Measurements from ENCODE around the gene RFFL.
A peak's percentile ranks its signal among the peaks of the same experiment; 100 is the strongest.

RFFL gene

DNA sequence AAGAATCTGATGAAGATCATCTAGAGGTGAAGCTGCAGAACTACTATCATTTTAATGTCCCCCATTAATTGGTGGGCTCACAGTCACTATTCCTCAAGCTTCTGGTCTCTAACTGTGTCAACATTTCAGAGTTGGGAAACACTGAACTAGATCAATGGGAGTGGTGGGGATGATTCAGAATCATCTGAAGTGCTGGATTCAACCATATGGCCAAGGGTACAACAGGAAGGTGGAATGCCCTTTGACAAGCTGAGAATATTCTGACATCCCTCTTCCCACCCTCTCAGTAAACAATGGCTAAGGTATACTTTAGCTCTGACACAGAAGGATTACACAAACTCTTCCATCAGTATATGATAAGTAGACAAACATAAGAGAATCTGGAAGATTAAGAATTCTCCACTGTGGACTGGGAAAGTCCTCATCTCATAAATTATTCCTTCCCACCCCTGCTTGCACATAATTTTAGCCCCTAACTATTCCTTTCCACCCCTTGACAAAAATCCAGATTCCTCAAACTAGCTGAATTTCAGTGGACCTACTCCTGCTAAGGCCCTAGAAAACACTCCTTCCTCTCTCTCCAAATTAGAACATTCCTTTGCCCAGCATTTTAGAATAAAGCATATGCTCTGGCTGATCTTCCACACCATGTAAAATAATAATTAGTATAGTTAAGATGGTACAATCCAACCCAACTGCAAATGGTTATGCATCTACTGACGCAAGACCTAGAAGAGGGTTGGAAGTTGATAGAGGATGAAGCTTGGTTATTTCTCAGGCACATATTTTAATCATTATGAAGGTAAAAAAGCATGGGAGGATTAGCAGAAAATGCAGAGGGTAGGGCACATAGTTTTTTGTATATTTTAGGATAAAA lies 16.3 kb upstream of the RFFL start:
- no peak for DNase-seq

DNA sequence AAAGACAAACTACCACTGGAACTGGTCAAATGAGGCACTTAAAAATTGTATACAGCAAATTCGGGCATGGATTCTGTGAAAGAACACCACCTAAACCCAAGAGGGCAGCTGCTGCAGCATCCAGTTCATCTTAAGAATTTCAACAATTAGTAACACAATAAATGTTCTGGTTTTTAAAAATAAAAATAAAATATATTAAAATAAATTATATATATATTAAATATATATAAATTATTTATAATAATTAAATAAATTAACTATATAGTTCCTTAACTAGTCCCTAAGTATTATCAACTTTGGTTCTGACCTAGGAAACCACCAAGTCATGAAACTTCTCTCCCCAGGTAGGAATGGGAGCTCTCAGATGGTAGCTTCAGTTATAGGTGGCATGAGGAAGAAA lies 13.4 kb upstream of the RFFL start:
- no peak for DNase-seq

DNA sequence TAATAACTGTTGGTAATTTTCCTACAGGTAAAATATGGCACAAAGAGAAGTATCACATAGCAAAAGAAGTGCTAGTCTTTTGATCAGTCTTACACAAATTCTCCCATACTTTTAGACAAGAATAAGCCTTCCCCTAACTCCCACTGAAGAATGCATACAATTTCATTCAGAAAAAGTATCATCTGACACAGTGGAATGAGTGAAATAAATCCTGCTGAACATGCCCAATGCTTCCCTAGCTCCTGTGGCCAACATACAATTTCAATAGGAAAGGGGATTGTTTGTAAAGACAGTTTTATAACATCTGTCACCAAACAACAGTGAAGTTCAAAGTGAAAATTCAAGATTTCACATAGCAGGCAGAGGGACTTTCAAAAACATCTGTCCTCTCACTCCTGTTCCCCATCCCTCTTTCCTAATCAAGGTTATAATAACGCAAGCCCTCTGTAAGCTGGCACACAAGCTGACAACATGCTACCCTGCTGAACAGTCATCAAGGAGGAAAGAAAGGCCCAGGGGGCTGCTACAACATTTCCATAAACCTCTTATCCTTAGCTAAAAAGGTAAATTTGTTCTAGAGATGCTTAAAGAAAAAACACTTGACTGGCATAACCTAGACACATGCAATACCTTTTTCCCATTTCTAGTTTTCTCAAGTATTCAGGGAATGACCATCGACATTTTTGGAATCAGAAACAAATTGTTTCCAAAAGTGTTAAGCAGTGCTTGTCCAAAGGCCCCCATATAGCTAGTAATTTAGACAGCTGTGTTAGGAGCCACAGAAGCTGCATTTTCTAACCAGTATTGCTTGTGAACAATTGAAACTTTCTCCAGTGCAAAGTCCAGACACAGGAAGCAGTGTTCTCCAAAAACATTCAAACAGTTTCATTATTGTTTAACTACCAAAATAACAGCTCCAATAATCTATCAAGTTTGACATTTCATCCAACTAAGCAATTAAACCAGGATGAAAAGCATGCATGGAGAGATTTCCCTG lies 11.5 kb upstream of the RFFL start:
- DNase-seq: no peak

DNA sequence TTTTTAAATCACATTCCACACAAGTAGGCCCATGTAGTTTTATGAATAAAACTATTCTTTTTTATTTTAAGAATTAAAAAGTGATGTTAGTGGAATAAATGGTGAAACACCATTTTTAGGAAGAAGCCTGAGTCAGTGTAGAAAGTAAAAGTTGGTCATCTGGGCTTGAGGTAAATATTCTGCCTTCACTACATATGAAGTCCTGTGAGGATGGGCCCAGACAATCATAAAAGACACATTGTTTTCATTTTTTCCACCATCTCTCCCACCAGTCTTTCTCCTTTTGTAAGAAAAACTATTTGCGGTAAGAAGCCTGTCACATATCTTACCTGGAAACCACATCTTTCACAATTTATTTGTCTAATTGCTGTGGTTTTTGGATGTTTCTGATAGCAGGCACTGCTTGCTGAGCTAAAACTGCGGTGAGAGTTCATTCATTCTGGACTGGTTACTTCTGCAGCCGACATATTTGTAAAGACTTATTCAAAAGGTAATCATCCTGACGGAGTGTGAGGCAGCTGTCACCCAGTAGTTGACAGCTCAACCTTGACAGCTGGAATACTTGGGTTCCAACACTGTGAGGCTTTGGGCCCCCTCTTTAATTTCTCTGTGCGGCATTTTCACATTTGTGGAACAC lies 10.6 kb upstream of the RFFL start:
- DNase-seq: no peak

DNA sequence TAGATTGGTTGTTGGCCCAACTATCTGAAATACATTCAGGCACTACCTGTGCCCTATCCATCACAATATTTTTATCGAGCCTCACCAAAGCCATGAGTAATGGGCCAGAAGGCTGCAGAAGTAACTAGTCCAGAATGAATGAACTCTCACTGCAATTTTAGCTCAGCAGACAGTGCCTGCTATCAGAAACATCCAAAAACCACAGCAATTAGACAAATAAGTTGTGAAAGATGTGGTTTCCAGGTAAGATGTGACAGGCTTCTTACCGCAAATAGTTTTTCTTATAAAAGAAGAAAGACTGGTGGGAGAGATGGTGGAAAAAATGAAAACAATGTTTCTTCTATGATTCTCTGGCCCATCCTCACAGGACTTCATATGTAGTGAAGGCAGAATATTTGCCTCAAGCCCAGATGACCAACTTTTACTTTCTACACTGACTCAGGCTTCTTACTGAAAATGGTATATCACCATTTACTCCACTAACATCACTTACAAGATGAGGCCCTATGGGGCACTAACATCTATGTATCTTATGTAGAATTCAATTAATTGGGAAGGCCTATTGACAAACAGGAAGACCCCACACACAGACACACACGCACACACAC lies 9.8 kb upstream of the RFFL start:
- DNase-seq: no peak

DNA sequence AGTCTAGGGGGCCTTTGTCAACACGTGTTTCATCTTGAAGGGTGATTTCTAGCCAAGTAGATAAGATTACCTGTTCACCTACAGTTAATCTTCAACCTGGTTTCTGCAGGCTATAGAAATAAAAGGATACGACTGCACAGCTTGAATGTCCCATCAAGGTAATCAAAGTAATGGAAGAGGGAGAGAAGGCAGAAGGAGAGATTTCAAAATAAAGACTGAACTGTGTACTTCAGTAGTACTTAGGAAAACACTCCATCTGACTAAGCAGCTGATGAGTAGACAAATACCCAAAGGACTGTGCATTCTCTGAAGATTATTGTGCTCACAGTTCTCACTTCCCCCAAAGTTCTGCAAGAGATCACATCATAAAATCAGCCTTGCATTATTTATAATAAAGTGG lies 5.8 kb upstream of the RFFL start:
- no peak for DNase-seq

DNA sequence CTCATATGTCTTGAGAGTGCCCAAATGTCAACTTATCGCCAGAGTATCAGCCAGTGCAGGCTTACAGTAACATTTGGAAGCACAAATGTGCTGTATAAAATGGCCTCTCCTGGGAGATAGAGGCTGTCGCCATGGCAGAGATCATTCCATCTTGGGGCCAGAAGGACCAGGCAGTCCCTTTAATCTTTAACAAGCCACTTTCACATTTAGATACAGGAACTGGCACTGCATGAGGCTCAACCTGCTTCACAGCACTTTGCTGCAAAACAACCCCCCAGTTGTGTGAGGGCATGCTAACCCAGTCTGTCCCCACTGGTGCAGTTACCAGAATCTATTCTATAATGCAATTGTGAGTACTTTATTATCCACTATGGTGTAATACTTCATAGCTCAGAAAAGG lies 4.7 kb upstream of the RFFL start:
- DNase-seq: no peak

DNA sequence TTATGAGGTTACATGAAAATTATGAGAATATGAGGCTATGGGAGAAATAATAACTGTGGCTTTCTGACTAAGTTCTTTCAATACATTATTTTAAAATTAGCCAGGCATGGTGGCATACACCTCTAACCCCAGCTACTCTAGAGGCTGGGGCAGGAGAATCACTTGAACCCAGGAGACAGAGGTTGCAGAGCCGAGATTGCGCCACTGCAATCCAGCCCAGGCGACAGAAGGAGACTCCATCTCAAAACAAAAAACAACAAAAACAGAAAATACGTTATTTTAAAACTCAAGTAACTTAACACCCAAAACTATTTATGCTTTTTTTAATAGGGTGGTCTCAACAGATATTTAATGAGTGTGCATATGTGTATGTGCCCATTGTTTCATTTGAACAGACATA lies 2.4 kb upstream of the RFFL start:
- DNase-seq: no peak

DNA sequence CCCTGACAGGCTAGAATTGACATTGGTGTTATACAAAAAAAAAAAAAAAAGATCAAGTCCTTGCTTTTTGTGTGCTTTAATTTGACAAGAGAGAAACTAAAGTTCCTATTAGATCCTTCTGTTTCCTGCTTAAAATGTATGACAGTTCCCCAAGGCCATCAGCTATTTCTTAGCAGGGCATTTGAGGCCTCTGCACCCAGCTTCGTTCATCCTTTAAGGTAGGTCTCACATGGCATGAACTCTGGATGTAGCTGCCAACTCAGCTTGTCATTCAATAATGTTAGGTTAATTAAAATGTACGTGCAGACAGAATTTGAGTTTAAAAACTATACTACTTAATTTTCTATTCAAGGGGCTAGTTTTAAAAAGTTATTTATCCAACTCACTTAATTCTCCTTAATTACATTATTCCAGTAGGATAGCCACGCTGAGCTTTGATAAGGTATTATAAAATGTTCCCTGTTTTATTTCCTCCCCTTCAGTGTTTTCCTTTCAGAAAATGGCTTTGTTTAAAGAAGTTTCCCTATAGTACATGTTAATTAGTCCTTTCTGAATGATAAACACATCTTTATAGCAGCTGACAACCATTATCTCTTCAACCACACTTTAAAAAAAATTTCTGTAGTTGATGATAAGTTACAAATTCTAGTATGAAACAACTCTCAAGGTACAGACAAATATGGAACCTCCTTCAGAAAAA lies 1.2 kb upstream of the RFFL start:
- no peak for DNase-seq

DNA sequence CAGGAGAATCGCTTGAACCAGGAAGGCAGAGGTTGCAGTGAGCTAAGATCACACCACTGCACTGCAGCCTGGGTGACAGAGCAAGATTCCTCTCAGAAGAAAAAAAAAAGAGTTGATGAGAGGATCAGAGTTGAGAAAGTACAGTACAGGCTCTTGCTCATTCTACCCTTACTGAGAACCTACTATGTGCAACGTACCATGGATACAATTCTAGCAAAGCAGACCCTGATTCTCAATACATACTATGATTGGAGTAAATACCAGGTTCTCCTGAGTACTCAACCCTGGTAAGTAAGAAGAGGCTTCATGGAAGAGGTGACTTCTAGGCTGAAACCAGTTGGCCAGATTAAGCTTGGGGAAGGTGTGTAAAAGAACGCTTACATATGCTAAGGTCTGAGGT lies 1.2 kb downstream of the RFFL start:
- no peak for DNase-seq

DNA sequence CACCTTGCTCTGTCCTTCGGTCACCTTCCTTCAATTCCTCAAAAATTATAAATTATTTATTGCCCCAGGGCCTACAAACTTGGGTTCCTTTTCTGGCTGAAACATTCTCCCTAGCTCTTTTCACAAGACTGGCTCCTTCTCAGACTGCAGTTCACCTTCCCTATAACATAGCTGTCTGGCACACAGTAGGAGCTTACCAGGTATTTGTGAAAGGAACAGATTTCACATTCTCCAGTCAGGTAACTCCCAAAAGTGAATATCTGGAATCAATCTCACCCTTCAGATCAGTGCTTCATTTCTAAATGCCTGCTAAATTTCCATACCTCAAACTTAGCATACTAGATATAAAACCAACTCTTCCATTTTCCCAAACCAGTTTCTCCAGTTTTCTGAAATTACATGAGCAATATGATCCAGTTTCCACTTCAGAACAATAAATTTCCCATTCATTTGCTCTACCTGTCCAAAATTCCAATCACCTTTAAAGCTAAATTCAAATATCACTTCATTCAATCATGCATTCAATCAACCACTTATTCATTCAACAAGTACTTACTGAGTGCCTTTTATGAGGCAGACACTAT lies 6.1 kb downstream of the RFFL start:
- no peak for DNase-seq

DNA sequence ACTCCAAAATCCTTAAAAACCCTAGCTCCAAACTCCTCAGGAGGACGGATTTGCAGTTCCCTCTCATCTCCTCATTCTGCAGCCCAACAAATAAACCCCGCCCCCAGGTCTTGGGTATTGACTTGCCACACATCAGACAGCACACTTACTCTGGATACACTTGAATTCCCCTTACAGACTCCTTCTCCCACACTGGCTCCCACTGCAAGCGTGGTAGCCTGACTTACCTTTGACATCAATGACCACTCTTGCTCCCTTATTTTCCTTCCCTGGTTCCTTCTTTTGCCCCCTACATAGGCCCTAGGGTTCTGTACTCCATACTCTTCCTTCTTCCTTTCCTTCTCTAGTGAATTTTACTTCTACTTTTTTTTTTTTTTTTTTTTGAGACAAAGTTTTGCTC lies 7.5 kb downstream of the RFFL start:
- DNase-seq: no peak

DNA sequence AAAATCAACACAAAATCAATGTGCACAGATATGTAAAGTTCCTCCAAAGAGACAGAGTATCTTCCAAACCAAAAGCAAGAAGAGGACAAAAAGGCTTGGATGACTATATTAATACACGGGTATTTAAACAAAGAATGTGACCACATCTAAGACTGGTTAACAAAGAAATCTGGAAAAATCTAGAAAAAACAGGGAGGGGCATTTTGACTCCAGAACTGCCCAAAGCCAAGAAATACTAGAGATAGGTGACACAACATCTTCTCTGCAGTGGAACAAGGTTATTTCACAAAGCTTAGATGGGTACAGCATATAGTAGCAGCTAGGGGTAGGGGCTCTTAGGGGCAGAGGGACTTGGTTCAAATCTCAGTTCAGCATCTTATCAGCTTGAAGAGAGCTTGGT lies 10.3 kb downstream of the RFFL start:
- no peak for DNase-seq

DNA sequence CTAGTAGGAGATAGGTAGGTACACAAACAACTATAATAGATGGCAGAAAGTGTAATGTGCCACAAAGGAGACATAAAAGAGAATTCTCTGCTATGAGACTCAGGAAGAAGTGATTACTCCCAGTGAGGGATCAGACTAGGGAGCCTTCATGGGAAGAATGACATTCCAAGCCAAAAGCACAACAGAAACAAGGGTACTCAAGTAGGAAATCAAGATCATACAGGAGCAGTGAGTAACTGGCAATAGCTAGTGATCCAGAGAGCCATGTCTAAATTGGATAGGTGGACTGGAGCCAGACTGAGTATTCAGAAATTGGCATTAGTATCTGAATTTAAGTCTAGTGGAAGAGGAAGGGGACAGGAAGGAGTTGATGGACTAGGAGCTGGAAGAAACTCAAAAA lies 10.7 kb downstream of the RFFL start:
- no peak for DNase-seq

DNA sequence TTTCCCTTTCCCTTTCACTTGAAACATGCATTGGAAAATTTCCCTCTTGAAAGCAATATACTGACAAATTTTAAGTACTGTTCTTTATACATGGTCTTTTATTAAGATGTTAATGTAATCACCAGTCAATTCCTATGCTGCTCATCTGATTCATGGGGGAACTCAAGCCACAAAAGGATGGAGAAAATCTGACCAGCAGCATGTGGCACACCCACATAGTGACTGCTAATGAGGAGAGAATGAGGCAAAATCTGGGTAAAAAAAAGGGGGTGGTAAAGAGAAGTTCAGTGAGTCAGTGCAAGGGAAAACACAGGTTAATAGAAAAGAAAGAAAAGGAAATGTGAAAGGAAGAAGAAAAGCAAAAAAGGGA lies 11.3 kb downstream of the RFFL start:
- DNase-seq: no peak

DNA sequence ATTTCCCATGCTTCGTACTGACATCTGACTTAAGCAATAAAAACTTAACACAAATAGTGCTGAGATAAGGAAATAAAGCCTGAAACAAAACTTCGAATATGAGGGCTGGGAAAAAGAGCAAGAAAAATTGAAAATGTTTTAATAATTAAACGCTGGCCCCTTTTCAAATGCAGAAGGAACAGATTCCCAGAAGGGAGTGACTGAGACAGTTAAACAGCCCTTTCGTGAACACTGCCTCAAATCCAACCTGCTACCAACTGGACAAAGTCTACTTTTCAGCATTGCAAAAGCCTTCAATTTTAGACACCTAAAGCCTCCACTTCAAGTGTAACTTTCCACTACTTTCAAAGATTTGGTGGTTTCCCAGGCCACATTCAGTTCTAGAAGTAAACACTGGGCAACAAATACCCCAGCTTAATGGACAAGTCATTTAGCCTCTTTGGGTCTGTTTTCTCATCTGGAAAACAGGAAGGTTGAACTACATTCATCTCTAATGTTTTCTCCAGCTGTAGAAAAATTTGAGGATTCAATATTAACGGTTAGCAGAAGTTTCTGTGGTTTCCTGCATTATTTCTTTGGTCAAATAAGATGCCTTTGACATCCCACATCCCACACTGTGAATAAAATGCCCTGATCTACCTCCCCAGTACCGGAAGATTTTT lies 11.8 kb downstream of the RFFL start:
- DNase-seq: no peak

DNA sequence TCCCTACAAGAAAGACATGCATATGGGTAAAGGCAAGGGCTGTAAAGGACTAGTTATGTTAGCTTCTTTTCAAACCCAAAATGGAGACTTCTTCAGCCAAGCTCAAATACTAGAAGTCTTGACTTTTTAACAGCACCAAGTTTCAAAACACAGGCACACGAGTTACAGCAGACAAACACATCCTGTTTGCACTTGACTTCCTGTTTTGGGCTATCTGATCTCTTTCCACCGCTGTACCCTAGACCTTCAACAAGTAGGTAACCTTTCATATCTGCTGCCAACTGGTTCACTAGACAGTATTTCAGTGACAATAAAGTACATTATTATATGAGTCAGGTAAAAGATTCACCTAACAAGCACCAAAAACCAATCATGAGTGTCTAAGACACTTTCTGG lies 12.3 kb downstream of the RFFL start:
- DNase-seq: no peak

DNA sequence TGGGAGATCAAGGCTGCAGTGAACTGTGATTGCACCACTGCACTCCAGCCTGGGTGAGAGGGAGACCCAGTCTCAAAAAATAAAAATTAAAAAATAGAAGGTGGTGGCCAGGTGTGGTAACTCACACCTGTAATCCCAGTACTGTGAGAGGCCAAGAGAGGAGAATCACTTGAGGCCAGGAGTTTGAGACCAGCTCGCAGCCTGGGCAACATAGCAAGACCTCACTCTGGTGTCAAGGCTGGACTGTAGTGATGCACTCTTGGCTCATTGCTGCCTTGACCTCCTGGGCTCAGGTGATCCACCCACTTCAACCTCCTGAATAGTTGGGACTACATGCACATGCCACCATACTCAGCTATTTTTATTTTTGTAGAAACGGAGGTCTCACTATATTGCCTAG lies 13.3 kb downstream of the RFFL start:
- no peak for DNase-seq

DNA sequence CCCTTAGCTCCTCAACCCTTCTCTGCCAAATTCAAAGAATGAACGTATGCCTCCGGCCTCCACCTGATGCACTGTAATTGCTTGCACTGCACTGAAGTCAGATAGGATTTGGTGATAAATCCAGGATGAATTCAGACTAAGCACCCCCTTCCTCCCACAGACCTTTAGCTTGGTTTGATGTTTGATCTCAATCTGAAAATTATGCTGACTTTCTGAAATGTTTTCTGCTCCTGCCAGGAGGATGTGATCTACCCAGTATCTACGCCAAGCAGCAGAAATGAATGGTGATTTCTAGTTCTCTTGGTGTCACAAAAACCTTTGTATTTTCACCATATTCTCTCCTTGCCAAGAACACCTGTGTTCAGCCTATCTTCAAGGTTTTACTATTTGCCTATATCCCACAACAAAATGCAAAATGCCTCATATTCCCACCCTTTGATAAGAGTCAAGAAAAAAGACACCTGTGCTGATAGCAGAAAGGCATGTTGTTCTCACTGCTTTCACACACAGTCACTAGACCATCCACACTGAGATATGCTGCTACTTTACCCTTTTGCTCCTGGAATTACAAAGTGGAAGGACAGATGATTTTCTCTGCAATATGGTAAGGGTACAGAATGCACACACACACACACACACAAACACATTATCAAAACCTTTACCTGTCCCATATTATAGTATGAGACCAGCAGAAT lies 14.7 kb downstream of the RFFL start:
- no peak for DNase-seq

DNA sequence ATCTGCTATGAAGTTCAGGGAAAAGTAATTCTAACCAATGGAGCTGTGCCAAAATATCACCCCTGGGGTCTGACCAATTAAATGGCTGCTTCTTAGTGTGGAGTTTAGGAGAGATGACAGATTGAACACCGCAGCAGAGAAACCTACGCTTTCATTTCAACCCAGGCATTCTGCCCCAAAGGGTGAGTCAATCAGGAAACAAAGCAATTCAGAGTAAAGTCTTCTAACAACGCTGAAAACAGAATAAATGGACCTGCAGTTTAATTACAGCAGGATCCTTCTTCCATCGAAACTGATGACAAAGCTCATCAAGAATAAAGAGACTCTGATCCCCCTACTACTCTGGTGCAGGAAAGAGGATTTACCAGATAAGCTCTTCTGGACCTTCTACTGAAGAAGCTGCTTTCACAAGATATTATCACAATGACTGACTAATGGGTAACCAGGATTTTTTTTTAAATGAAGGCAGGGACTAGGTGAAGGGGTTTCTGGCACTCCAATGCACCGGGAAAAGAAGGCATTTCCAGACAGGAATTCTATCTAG lies 16.7 kb downstream of the RFFL start:
- peak; percentile 59 for DNase-seq

DNA sequence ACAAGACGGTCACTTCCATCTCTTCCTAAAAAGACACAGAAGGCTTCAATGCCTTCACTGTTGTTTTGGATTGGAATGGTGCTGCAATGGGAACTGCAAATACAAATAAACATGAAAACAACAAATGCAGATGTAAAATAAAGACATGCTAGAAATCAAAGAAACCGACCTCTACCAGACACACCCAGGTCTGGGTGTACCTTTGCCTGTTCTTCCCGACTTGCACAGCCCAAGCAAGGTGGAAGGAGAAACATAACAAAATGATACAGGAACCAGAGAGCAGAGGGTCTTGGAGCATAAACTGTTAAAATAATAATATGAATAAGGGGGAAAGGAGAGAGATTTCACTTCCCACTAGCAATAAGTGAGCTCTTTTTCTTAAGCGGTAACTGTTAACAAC lies 17.3 kb downstream of the RFFL start:
- DNase-seq: no peak
